Osteoblast (primary cell): ENCODE measurements around the gene AP3S2. TPM values are rescaled to one million over a fixed set of nuclear protein-coding genes. Genes with fewer than 3 reads are reported as not detected.

Experiments
- DNase-seq: peaks from one replicate; pipeline ENCODE4 v3.0.0; 2011; ENCODE audit warnings: low spot score, mixed read lengths; ENCODE audit not compliant: insufficient read length; ENCODE audit errors: missing footprints
- H2AFZ ChIP-seq: 2 replicates; pipeline ENCODE4 v1.6.0; 2011; ENCODE audit warnings: mild to moderate bottlenecking, low read length
- H3K27ac ChIP-seq: 2 replicates; pipeline ENCODE4 v1.5.1; 2011; ENCODE audit warnings: mild to moderate bottlenecking, low read depth, low read length, moderate library complexity
- H3K27me3 ChIP-seq: 2 replicates; pipeline ENCODE4 v1.6.0; 2012; ENCODE audit warnings: mild to moderate bottlenecking, control low read depth, inconsistent platforms, low read length, moderate library complexity; ENCODE audit not compliant: insufficient read depth
- H3K36me3 ChIP-seq: 2 replicates; pipeline ENCODE4 v1.5.1; 2011; ENCODE audit warnings: mild to moderate bottlenecking, low read length, control low read depth, moderate library complexity; ENCODE audit not compliant: insufficient read depth
- H3K4me1 ChIP-seq: 2 replicates; pipeline ENCODE4 v1.5.1; 2011; ENCODE audit warnings: mild to moderate bottlenecking, low read length, control low read depth, moderate library complexity; ENCODE audit not compliant: insufficient read depth
- H3K4me2 ChIP-seq: 2 replicates; pipeline ENCODE4 v1.6.0; 2011; ENCODE audit warnings: mild to moderate bottlenecking, low read length; ENCODE audit not compliant: insufficient read depth
- H3K4me3 ChIP-seq: fragments of 200-600 bp; sonication (generic); 3 replicates; pipeline ENCODE4 v1.5.1; 2012; ENCODE audit warnings: mild to moderate bottlenecking, low read length, inconsistent platforms; ENCODE audit not compliant: insufficient read depth
- H3K79me2 ChIP-seq: 2 replicates; pipeline ENCODE4 v1.6.0; 2012; ENCODE audit warnings: mild to moderate bottlenecking, low read length, control low read depth, inconsistent platforms; ENCODE audit not compliant: insufficient read depth
- H3K9me3 ChIP-seq: 2 replicates; pipeline ENCODE4 v1.5.1; 2011; ENCODE audit warnings: low read depth, low read length, control low read depth
- H4K20me1 ChIP-seq: 2 replicates; pipeline ENCODE4 v1.6.0; 2012; ENCODE audit warnings: mild to moderate bottlenecking, low read length, control low read depth; ENCODE audit not compliant: insufficient read depth
- total RNA-seq: library from RNA; depleted of rRNA; stranded (reverse); fragments of >200 nt; gene quantifications from 2 replicates; pipeline ENCODE4 v1.2.3, GENCODE V29; 2012
- TF ChIP-seq, protein P1 (sequence below): IDR thresholded peaks from 2 replicates; pipeline ENCODE4 v1.5.1; 2011; ENCODE audit warnings: mild to moderate bottlenecking, low read depth, low read length, moderate library complexity; ENCODE audit errors: extremely low read depth

The AP3S2 gene
- total RNA-seq, 1 donor, result 63.7 TPM

DNA sequence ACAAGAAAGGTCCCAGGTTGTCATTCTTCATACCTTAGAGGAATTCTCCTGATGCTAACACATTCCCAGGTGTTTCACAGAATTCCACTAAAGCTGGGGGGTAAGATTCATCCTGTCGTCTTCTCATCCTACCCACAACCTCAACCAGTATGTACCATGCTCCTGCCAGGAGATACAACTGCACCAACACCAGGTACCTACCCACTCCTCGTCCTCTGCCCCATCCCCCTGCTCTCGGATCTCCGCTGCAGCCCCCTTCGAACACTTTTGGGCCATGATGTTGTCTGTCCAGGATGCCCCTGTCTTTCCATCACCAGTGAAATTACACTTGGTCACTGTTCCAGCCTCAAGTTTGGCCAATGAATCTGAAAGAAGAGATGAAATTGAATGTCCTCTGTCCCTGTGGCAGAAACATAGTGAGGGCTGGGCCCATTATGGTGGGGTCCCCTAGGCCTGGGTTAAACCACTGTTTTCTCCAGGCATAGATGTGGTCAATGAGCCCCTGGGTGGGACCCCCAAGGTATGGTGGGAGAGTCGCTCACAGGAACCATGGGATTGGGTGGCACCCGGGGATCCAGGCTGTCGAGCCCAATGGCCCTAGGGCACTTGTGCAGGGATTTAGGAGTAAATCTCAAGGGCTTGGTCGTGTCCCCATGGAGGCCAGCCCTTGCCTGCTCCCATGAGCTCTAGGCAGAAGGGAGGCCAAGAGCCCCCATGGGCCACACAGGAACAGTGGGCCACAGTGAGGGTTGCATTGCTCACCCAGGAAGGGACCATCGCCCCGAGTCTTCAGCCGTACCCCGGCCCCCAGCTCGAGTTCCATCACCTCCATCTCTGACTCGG, 9.4 kb upstream of the AP3S2 start:
- no peak for DNase-seq
- no peak overlapping the region for H3K4me2 ChIP-seq
- H3K79me2 ChIP-seq, result no peaks in the 10 kb centered on the region
- H4K20me1 ChIP-seq, result no peaks in the 10 kb centered on the region
- TF ChIP-seq, protein P1, sequence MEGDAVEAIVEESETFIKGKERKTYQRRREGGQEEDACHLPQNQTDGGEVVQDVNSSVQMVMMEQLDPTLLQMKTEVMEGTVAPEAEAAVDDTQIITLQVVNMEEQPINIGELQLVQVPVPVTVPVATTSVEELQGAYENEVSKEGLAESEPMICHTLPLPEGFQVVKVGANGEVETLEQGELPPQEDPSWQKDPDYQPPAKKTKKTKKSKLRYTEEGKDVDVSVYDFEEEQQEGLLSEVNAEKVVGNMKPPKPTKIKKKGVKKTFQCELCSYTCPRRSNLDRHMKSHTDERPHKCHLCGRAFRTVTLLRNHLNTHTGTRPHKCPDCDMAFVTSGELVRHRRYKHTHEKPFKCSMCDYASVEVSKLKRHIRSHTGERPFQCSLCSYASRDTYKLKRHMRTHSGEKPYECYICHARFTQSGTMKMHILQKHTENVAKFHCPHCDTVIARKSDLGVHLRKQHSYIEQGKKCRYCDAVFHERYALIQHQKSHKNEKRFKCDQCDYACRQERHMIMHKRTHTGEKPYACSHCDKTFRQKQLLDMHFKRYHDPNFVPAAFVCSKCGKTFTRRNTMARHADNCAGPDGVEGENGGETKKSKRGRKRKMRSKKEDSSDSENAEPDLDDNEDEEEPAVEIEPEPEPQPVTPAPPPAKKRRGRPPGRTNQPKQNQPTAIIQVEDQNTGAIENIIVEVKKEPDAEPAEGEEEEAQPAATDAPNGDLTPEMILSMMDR, result no peak
- no peak overlapping the region for H3K4me3 ChIP-seq
- H3K4me1 ChIP-seq, result no peaks in the 10 kb centered on the region
- no peak overlapping the region for H3K27ac ChIP-seq
- peaks cover 15% of the 10 kb centered on the region for H3K36me3 ChIP-seq
- no peaks in the 10 kb centered on the region for H3K9me3 ChIP-seq
- no peak overlapping the region for H2AFZ ChIP-seq
- no peaks in the 10 kb centered on the region for H3K27me3 ChIP-seq

DNA sequence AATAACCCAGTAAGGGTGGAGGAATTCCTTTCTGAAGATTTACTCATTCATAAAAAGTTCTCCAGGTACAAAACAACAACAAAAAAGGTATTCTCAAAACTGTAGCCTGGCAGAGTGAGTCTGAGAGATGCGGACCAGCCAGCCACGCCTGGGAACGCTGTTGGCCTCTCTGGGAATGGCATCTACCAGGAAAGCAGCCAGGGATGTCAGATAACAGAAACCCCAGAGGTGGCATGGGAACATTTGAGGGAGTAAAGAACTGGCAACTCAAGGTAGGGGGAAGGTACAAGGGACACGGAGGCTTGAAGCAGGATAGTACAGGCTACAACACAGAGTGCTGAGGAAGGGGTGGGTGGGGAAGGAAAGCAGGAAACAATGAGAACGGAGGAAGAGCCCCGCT, 7.1 kb upstream of the AP3S2 start:
- no peaks in the 10 kb centered on the region for H3K79me2 ChIP-seq
- H2AFZ ChIP-seq, result no peak overlapping the region
- H4K20me1 ChIP-seq, result no peaks in the 10 kb centered on the region
- no peaks in the 10 kb centered on the region for H3K9me3 ChIP-seq
- H3K36me3 ChIP-seq, result peaks cover 10% of the 10 kb centered on the region
- H3K4me3 ChIP-seq, result no peak overlapping the region
- H3K4me1 ChIP-seq, result no peaks in the 10 kb centered on the region
- no peak overlapping the region for H3K4me2 ChIP-seq
- TF ChIP-seq, protein P1, result no peak
- no peak for DNase-seq
- no peak overlapping the region for H3K27ac ChIP-seq
- no peaks in the 10 kb centered on the region for H3K27me3 ChIP-seq

DNA sequence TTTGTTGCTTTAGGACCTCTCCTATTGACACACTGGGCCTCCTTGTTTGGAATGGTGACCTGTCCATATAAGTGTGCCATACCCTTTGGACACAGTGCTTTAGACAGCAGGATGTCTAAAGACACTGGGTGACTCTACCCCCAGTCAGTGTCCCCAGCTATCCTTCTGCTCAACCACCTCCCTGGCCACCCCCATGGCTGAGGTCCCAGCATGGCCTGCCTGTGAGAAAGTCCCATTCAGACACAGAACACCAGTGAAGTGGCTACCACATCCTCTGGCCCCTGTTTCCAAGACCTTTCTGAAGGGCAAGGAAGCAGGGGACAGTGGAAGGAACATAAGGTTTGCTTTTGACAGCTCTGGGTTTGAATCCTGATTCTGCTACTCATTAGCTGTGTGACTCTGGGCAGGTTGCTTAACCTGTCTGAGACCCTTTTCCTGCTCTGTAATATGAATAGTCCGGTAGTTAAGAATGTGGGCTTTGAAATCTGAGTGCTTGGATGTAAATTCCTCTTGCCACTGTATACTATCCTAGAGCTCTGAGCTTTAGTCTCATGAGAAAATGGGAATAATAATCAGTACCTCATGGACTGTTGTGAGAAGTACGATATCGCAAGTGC, 6.3 kb upstream of the AP3S2 start:
- TF ChIP-seq, protein P1, result no peak
- no peaks in the 10 kb centered on the region for H4K20me1 ChIP-seq
- no peaks in the 10 kb centered on the region for H3K79me2 ChIP-seq
- no peaks in the 10 kb centered on the region for H3K9me3 ChIP-seq
- H3K4me2 ChIP-seq, result no peak overlapping the region
- H3K4me1 ChIP-seq, result no peaks in the 10 kb centered on the region
- no peak overlapping the region for H2AFZ ChIP-seq
- DNase-seq, result no peak
- H3K36me3 ChIP-seq, result peaks cover 8% of the 10 kb centered on the region
- no peaks in the 10 kb centered on the region for H3K27me3 ChIP-seq
- no peak overlapping the region for H3K4me3 ChIP-seq
- H3K27ac ChIP-seq, result no peak overlapping the region

DNA sequence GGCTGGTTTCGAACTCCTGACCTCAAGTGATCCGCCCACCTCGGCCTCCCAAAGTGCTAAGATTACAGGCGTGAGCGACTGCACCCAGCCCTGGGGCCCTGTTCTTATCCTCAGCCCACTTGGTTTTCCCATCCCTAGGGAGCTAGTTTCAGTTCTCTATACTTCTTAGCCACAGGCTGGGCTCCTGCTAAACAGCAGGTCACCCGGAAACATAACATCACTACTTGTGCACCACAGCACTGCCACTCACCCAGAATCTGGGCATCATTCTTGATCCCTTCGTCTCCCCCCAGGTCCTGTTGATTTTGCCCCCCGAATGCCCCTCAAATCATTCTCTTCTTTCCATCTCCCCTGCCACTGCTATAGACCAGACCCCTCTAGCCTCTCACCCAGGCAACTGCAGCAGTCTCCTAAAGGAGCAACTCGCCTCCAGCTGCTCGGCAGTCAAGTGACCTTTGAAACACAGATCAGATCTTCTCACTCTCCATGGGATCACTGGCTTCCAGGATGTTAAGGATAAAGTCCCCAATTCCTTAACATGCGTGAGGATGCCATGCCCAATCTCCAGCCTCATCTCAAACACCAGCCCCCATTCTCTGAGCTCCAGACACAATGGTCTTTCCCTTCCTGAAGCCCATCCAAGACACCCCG, 5.6 kb upstream of the AP3S2 start:
- peaks cover under 1% of the 10 kb centered on the region for H3K4me1 ChIP-seq
- H3K4me3 ChIP-seq, result no peak overlapping the region
- H3K79me2 ChIP-seq, result no peaks in the 10 kb centered on the region
- H3K4me2 ChIP-seq, result no peak overlapping the region
- no peak overlapping the region for H3K27ac ChIP-seq
- H3K27me3 ChIP-seq, result no peaks in the 10 kb centered on the region
- H3K9me3 ChIP-seq, result no peaks in the 10 kb centered on the region
- H2AFZ ChIP-seq, result no peak overlapping the region
- H4K20me1 ChIP-seq, result no peaks in the 10 kb centered on the region
- TF ChIP-seq, protein P1, result no peak
- DNase-seq, result no peak
- H3K36me3 ChIP-seq, result peaks cover 5% of the 10 kb centered on the region
